Upper lobe of left lung (tissue), 6 donors: ENCODE data around the gene WNT1. TPM values are rescaled to one million over a fixed set of nuclear protein-coding genes. Genes with fewer than 3 reads are reported as not detected.

ENCODE experiments used
- ATAC-seq, 2 donors: fragments of 200-7000 bp; cut with Tn5 transposase; one replicate each; pipeline ENCODE4 v1.9.1; 2022; ENCODE audit warnings: mild to moderate bottlenecking in 2 of 2, moderate library complexity in 2 of 2; ENCODE audit not compliant: low FRiP score in 2 of 2
- DNase-seq, 2 donors: peaks; one replicate each; pipeline ENCODE4 v3.0.0-alpha.2; 2019 to 2020
- H3K27ac ChIP-seq, 4 donors: fragments of 200-600 bp; sonication (generic); one replicate each; pipeline ENCODE4 v1.5.1; 2016 to 2019
- H3K27me3 ChIP-seq, 4 donors: fragments of 200-600 bp; sonication (generic); one replicate each; pipeline ENCODE4 v1.5.1; 2017 to 2019
- H3K36me3 ChIP-seq, 4 donors: fragments of 200-600 bp; sonication (generic); one replicate each; pipeline ENCODE4 v1.5.1; 2016 to 2019
- H3K4me1 ChIP-seq, 4 donors: fragments of 200-600 bp; sonication (generic); one replicate each; pipeline ENCODE4 v1.5.1; 2018 to 2019
- H3K4me3 ChIP-seq, 4 donors: fragments of 200-600 bp; sonication (generic); one replicate each; pipeline ENCODE4 v1.5.1; 2017 to 2019; ENCODE audit warnings: mild to moderate bottlenecking in 2 of 4, moderate library complexity in 1 of 4
- H3K9me3 ChIP-seq, 4 donors: fragments of 200-600 bp; sonication (generic); one replicate each; pipeline ENCODE4 v1.5.1; 2018 to 2019
- CTCF ChIP-seq, 6 experiments: fragments of 450-650 bp in 4 of 6; fragments of 200-600 bp in 2 of 6; sonication (generic) in 2 of 6; IDR thresholded peaks; one replicate each; pipeline ENCODE4 v1.5.1; 2016 to 2019; ENCODE audit warnings: antibody characterized with exemption in 6 of 6
- EP300 ChIP-seq, 4 donors: sonication (generic); formaldehyde crosslinking; IDR thresholded peaks; one replicate each; pipeline ENCODE4 v1.5.1; 2017; ENCODE audit warnings: antibody characterized with exemption in 4 of 4, control low read depth in 2 of 4
- POLR2A ChIP-seq, 4 donors: fragments of 450-650 bp; IDR thresholded peaks; one replicate each; pipeline ENCODE4 v1.5.1; 2016 to 2017; ENCODE audit warnings: antibody characterized with exemption in 4 of 4, mild to moderate bottlenecking in 2 of 4
- POLR2AphosphoS5 ChIP-seq, 2 donors: sonication (generic); formaldehyde crosslinking; IDR thresholded peaks; one replicate each; pipeline ENCODE4 v1.5.1; 2017; ENCODE audit warnings: antibody characterized with exemption in 2 of 2
- WGBS, 2 donors: methylation state at CpG; one replicate each; pipeline ENCODE4 v1.1.5; 2017 to 2018; 5-methylcytosine and 5-hydroxymethylcytosine counted together
- small RNA-seq, 4 donors: library from RNA; depleted of rRNA; stranded (forward); fragments of <200 nt; gene quantifications; one replicate each; pipeline ENCODE3, GENCODE V24; 2016
- total RNA-seq, 6 donors: library from RNA; depleted of rRNA in 4 of 6; stranded (reverse); fragments of >200 nt in 4 of 6; gene quantifications; one replicate each; pipeline versions ENCODE4 v1.1.0 to v1.2.1, GENCODE V29; 2016 to 2021
- donor health status: DM: no; HTN: no; CAD: no; lungs with moderate emphysema.
- donor health status: DM: no; HTN: yes; CAD: no; lungs with severe emphysema.

Gene WNT1
- total RNA-seq, 6 donors from 2014 or later: 0.34 TPM; not detected in 5

DNA sequence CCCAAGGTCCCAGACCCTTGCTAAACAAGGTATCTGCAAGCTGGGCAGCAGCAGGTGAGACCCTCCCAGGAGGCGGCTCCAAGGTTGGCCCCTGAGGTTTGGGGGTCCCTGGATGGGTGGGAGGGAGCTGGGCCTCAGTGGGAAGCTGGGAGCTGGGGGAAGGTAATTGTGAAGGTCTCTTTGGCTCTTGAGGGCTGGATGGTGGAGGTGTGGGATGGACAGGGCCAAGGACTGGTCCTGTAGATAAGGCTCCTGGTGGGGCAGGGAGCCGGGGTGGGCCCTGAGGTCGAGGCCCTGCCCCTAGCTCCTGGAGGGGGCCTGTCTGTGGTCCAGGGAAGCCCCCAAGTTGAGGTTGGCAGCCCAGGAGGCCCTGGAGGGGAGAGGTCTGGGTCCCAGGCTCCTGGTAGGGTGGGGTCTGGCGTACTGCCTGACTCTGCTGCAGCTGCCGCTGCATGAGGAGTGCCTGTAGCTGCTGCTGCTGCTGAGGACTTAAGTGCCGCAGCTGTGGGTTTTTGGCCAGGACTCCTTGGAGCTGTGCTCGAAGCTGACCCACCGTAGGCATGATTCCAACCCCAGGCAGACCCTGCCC, 53.5 kb downstream of the WNT1 start:
- ATAC-seq (no peak), DNase-seq (peak in 1 of 2 donors; percentile 48)
- Histone ChIP-seq H3K4me1 (peaks cover 0 to 16% (median 7%) of the 10 kb centered on the region in 4 donors), H3K27ac (peak overlapping the region in 1 of 4 donors; percentile 0), H3K27me3 (no peaks in the 10 kb centered on the region), H3K36me3 (peaks cover 40 to 98% (median 83%) of the 10 kb centered on the region in 4 donors), H3K9me3 (no peaks in the 10 kb centered on the region), H3K4me3 (no peak overlapping the region)
- TF ChIP-seq EP300 (IDR thresholded peaks at IDR 0.05) (no peak), CTCF (IDR thresholded peaks at IDR 0.05) (no peak), POLR2AphosphoS5 (IDR thresholded peaks at IDR 0.05) (no peak), POLR2A (IDR thresholded peaks at IDR 0.05) (no peak)
- WGBS, 2 donors: 86% methylated on average over 5 of the region's 8 CpGs; no CpG with 5 or more reads in 1 of the 2 donors

Small RNA genes lying within 50 kb of the gene (small RNA-seq; reads per million reads assigned to genes)
- 0 reads per million in 4 donors for gene RNU6-940P

Other genes starting within 250 kb of the WNT1 start
- gene ADCY6, start 189.2 kb upstream of the WNT1 start, total RNA-seq: 100 to 1,000 TPM in 1 of 6 donors, 10 to 100 TPM in 5; 26.0 to 113 (median 35.1) TPM
- 10 to 100 TPM in 5 of 6 donors, 1 to 10 TPM in 1; 9.1 to 21.2 (median 14.3) TPM for gene CACNB3, start 159.8 kb upstream of the WNT1 start, total RNA-seq
- gene DDX23, start 126.2 kb upstream of the WNT1 start, total RNA-seq: 100 to 1,000 TPM in 1 of 6 donors, 10 to 100 TPM in 5; 64.5 to 163 (median 81.8) TPM
- 10 to 100 TPM in 4 of 6 donors, 1 to 10 TPM in 2; 7.2 to 23.0 (median 14.2) TPM for gene RND1, start 112.5 kb upstream of the WNT1 start, total RNA-seq
- 10 to 100 TPM in 5 of 6 donors, 1 to 10 TPM in 1; 9.4 to 31.9 (median 19.3) TPM for gene FKBP11, start 52.8 kb upstream of the WNT1 start, total RNA-seq
- 100 to 1,000 TPM in 3 of 6 donors, 10 to 100 TPM in 3; 67.4 to 178 (median 99.2) TPM for gene ARF3, start 20.8 kb upstream of the WNT1 start, total RNA-seq
- 1 to 10 TPM in 1 of 6 donors, under 1 TPM in 2, not detected in 3; 0.69 to 2.2 (median 0.74) TPM for gene WNT10B, start 6.6 kb upstream of the WNT1 start, total RNA-seq
- gene DDN, start 21.1 kb downstream of the WNT1 start, total RNA-seq: under 1 TPM in 4 of 6 donors, not detected in 2; 0.13 to 0.30 (median 0.18) TPM
- gene PRKAG1, start 40.5 kb downstream of the WNT1 start, total RNA-seq: 10 to 100 TPM; 25.1 to 56.5 (median 42.0) TPM
- gene KMT2D, start 82.5 kb downstream of the WNT1 start, total RNA-seq: 100 to 1,000 TPM in 5 of 6 donors, 10 to 100 TPM in 1; 91.5 to 250 (median 112) TPM
- 1 to 10 TPM in 2 of 6 donors, under 1 TPM in 2, not detected in 2; 0.97 to 1.4 (median 1.2) TPM for gene RHEBL1, start 91.7 kb downstream of the WNT1 start, total RNA-seq
- 1 to 10 TPM in 2 of 6 donors, under 1 TPM in 3, not detected in 1; 0.39 to 3.1 (median 0.76) TPM for gene DHH, start 116.5 kb downstream of the WNT1 start, total RNA-seq
- 100 to 1,000 TPM in 1 of 6 donors, 10 to 100 TPM in 5; 20.4 to 108 (median 57.7) TPM for gene LMBR1L, start 132.5 kb downstream of the WNT1 start, total RNA-seq
- 100 to 1,000 TPM in 5 of 6 donors, 10 to 100 TPM in 1; 87.0 to 764 (median 397) TPM for gene TUBA1B, start 153.1 kb downstream of the WNT1 start, total RNA-seq
- 100 to 1,000 TPM in 3 of 6 donors, 10 to 100 TPM in 3; 54.2 to 191 (median 122) TPM for gene TUBA1A, start 210.8 kb downstream of the WNT1 start, total RNA-seq